IPS-NIHi7 (cell line): ENCODE measurements around the gene GTF2H4.

Experiments
- DNase-seq: peaks from one replicate; pipeline ENCODE4 v3.0.0; 2012; ENCODE audit warnings: mixed read lengths; ENCODE audit errors: extremely low spot score

The GTF2H4 gene

DNA sequence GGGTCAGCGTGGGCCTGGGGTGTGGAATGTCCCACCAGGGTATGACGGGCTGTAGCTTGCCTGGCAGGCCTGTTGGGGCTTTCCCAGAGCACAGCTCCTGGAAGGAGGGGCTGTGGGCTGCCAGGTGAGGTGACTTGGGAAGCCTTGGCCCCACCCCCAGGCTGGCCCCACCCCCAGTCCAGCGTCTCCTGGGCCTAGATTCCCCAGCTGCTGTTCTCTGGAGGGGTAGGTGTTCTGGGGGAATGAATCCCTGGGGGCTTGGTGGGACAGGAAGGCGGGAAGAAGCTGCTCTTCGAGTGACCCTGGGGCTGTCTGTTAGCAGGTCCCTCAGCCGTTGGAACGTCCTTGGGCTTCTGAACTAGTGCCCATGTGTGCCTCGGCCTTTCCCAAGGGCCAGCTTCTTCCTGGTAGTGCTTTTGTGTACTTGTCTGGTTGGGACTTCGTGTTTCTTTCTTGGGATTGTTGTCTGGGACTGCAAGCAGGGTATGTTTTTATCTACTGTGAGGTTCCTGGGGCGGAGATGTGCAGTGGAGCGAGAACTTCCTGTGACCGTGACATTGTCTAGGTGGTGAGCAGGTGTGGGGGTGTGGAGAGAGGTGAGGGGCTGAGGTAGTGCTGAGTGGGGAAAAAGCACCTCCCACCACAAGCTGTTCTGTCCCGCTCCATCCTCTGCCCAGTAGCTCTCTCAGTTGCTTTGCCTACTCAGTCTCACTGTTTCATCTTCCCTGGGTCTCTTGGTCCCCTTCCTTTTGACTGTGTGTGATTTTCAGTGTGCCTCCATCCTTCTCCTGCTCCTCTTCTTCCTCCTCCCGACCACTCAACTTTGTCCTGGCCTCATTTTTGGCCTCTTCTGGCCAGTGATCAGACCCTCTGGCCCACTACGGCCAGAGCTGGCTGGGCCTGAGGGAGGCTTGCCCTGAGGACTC lies 25.0 kb upstream of the GTF2H4 start:
- peak; percentile 78 for DNase-seq

DNA sequence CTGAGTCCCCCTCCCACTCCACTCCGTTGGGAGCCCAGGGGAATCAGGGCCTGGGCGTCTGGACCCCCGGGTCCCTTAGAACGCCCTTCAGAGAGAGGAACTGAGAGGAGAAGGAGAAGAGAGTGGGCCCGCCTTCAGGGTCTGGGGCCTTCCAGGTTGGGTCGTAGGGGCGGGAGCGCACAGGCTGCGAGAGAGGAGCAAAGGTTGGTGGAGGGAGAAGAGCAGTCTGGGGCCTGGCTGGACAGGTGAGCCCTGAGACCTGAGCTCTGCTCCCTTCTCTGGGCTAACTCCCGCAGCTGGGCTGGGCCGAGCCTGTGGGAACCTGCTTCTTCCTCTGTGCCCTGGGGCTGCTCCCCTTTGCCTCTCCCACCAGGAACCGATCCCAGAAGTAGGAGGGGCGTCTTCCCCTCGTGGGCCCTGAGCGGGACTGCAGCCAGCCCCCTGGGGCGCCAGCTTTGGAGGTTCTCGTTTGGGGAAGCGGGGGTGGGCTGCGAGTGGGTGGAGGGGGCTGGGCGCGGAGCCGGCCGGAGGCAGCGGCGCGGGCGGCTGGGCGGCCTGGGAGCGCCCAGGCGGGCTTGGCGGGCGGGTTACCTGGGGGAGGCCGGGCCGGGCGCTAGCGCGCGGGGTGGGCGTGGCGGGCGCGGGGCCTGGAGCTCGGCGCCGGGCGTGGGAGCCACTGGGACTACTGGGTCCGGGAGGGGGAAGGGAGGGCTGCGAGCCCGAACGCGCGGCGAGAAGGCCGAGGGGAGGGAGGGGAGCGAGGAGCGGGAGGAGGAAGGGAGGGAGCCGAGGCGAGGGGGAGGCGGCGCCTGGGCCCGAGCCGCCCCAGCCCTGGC lies 24.1 kb upstream of the GTF2H4 start, which contains the start of gene DDR1:
TSS of gene DDR1 (plus strand) at position 835 of the 836 bp plus-strand sequence. CDS start 4,211 bp downstream, outside the sequence.
- peak; percentile 70 for DNase-seq

DNA sequence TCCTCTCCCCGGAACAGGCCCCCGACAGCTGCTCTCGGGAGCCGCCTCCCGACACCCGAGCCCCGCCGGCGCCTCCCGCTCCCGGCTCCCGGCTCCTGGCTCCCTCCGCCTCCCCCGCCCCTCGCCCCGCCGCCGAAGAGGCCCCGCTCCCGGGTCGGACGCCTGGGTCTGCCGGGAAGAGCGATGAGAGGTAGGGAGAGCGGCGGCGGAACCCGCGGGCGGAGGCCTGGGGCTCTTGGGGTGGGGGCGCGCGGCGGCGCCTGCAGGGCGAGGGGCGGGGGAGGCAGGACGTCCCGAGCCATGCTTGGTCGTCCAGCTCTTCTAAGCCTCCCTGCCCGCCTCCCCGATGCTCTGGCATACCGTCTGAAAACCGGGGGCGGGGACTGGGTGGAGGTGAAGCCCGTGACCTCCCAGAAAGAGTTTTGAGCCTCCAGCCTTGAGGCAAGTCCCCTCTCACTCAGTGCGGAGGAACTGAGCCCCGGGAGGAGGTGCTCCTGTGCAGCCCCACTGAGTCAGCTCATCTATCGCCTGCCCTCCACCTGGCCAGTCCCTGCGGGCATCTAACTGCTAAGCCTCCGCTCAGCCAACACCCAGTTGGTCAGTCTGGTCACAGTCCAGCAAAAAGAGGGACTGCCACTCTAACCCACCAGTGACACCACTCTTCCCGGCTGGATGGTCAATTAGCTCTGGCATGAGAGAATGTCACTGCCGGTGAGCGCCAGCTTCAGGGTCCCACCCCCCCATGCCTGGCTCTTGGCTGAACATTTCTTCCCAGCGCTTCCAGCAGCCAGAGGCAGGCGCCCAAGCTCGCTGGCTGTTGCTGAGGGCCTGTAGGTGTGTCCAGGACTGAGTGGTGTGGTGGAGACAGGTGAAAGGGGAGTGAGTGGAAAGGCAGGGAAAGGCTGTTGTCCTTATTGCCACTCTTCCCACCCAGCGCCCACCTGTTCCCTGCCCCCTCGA lies 23.2 kb upstream of the GTF2H4 start:
- peak; percentile 56 for DNase-seq

DNA sequence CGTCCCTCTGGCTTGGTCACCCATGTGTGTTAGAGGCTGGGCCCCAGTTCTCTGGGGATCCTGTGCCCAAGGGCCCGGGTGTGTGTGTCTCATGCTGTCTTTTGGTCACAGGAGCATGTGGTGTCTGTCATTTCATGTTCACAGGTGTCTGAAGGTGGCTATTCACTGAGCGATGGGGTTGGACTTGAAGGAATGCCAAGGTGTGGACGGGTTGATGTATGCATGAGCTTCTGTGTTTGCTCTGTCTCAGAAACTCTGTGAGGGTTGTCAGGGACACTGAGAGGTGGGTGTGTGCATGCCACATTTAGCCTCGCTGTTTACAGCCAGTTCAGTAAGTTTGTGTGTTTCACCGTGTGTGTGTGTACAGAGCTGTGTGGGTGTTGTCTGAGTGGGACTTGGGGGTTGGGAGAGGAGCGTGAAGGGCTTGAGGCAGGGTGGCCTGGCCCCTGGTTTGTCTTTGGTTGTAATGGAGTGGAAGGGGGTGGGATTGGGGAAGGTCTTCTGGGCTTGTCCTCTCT lies 22.5 kb upstream of the GTF2H4 start:
- DNase-seq = peak; percentile 10

DNA sequence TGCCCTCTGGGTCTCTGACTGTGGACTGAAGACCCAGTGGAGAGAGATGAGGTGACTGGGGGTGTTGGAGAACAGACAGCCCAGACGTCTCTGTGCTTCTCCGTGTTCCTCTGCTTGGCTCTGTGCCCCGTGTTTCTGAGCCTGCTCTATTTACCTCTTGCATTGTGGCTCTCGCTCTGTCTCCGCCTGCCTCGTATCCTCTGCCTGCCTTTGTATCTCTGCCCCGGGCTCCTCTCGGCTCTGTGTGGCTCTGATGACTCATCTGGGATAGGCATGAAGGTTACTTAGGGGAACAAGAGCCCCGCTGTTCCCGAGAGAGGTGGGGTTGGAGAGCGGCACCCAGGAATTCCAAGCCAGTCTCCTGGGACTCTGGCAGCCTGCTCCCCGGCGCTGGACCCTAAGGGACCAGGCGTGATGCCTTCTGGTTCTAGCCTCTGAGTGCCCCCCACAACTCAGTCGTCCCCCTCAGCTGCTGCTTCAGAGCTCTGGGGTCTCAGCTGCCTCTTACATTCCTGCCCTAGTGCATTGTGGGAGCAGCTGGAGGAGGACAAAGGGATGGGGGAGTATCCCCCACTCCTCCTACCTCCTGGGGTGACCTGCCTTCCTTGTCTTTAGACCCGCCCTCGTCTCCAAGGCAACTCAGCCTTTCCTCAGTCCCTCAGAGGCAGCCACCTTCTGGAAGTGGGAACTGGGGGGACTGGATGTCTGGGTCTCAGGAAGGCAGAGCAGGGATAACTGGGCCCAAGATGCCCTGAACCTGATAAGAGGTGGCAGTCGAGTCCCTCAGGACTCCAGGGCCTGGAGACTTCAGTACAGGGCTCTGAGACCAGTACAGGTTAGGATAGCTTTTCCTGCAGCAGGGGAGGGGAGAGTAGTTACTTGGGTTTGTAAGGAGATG lies 21.8 kb upstream of the GTF2H4 start:
- peak; percentile 90 for DNase-seq

DNA sequence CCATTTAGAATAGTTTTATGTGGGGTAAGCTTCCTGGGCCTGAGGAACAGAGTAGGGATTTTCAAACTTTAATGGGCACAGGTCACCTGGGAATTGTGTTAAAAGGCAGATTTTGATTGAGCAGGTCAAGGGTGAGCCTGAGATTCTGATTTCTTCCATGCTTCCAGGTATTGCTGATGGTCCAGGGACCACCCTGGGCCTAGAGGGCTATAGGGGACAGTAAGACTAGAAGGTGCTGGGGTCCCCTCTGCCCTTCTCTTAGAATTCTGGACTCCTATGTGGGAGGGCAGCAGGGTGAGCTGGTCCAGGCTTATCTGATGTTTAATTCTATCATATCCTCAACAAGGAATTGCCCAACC lies 21.1 kb upstream of the GTF2H4 start:
- DNase-seq = no peak

DNA sequence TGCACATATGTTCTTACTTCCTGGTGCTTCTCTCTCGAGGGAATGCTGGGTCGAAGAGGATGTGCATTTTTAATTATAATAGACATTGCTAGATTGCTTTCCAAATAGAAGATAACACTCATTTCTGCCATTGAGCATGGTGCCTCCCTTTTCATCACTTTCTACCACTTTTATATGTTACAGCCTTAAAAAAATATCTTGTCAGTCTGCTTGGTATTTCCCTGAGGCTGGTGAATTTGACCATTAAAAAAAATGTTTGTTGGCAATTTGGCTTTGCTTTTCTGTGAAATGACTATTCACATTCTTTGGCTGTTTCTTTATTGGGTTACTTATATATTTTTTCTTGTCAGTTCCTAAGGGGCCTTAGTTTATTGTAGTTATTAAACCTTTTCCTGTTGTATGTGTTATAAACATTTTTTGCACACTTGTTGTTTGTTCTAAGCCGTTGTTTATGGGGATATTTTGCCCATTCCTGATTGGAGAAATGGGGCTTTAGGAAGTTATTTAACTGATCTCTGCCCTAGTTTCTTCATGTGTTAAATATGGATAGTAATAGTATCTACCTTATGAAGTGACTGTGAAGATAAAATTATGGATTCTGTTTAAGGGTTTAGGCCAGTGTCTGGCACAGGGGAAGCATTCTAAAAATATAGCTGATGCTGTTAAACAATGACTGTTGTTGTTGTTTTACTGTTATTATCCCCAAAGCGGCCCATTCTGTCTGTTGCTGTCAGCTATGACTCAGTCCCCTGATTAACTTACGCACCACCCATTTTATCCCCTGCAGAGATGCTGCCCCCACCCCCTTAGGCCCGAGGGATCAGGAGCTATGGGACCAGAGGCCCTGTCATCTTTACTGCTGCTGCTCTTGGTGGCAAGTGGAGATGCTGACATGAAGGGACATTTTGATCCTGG lies 19.8 kb upstream of the GTF2H4 start:
- no peak for DNase-seq

DNA sequence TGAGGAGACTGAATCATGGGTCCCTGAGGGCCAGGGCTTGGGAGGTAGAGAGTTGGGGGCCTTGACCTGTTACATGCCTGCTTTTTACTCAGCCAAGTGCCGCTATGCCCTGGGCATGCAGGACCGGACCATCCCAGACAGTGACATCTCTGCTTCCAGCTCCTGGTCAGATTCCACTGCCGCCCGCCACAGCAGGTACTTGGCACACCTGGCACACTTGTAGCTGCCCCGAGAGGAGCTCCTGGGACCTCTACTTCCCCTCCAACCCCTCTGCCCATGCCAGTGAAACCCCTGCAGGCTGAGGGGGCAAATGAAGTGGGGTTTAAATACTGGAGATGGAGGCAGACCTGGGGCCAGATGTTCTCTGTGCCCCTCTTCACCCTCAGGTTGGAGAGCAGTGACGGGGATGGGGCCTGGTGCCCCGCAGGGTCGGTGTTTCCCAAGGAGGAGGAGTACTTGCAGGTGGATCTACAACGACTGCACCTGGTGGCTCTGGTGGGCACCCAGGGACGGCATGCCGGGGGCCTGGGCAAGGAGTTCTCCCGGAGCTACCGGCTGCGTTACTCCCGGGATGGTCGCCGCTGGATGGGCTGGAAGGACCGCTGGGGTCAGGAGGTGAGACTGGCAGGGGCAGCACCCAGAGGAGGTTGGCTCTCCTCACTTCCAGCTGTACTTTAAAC lies 19.1 kb upstream of the GTF2H4 start:
- no peak for DNase-seq

DNA sequence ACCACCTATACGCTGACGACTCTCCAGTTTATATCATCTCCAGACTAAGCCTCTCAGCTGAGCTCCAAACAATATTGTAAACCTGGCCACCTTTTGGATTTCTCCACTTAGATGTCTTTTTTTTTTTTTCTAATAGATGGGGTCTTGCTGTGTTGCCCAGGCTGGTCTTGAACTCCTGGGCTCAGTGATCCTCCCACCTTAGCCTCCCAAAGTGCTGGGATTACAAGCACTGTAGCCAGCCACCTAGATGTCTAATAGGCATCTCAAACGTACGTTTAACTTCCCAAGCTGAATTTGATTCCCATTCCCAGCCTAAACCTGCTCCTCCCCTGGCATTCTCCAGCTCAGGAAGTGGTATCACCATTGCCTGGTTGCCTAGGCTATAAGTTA lies 18.5 kb upstream of the GTF2H4 start:
- no peak for DNase-seq

DNA sequence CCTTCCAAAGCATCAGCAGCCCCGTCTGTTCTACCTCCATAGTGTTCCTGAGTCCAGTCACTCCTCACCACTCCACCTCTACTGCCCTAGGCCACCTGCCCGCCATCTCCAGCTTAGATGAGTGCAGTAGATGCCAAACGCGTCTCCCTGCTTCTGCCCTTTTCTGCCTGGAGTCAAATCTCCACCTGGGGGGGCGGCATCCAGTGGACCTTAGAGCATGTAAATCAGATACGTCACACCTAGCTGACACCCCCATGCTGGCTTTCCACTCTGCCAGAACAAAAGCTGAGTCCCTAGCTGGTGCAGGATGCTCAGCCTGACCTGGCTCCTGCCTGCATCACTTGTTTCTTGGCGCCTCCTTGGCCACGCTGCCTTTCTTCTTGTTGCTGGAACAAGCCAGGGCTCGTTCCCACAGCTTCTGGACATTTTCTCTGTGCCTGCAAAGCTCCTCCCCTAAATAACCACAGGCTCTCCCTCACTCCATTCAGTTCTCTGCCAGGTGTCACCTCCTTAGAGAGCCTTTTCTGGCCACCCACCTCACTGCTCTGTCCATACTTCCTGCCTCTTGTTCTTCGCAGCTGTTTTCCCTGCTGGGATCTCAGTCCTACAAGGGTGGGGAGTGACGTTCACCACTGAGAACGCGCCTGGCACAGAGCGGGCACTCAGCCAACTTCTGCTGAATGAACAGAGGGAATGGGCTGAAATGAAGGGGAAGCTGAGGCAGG lies 17.9 kb upstream of the GTF2H4 start:
- DNase-seq = no peak

DNA sequence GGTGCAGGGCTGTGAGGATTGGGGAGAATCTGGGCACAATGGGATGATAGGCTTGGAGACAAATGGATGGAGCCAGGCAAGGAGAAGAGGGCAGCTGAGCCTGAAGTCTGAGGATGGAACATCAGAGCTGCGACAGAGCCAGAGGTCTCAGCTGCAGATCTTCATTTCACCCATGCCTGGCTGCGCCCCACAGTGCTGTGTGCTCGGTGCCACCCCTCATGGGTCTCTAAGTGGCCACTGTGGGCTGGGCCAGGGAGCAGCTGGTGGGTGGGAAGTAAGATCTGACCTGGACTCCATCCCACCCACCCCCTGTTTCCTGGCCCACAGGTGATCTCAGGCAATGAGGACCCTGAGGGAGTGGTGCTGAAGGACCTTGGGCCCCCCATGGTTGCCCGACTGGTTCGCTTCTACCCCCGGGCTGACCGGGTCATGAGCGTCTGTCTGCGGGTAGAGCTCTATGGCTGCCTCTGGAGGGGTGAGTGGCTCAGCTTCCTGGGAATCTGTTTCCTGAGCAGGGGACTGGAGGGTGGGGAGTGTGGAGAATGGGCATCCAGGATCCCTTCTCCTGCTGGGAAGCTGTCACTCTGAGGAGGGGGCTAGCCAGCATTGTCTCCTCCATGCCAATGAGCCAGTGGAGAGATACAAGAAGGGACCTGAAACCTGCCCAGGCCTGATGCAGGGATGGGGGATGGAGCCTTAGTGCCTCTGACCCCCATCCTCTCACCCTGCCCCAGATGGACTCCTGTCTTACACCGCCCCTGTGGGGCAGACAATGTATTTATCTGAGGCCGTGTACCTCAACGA lies 17.2 kb upstream of the GTF2H4 start:
- DNase-seq = peak; percentile 9

DNA sequence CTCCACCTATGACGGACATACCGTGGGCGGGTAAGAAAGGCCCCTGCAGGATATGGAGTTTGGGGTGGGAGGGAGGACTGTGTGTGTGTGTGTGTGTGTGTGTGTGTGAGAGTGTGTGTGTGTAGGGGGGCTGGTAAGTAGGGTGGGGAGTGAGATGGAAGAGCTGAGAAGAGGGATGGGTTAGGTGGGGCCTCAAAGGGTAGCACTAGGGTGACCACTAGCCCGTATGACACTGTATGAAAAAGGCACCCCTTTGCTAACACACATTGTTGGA lies 16.6 kb upstream of the GTF2H4 start:
- no peak for DNase-seq

DNA sequence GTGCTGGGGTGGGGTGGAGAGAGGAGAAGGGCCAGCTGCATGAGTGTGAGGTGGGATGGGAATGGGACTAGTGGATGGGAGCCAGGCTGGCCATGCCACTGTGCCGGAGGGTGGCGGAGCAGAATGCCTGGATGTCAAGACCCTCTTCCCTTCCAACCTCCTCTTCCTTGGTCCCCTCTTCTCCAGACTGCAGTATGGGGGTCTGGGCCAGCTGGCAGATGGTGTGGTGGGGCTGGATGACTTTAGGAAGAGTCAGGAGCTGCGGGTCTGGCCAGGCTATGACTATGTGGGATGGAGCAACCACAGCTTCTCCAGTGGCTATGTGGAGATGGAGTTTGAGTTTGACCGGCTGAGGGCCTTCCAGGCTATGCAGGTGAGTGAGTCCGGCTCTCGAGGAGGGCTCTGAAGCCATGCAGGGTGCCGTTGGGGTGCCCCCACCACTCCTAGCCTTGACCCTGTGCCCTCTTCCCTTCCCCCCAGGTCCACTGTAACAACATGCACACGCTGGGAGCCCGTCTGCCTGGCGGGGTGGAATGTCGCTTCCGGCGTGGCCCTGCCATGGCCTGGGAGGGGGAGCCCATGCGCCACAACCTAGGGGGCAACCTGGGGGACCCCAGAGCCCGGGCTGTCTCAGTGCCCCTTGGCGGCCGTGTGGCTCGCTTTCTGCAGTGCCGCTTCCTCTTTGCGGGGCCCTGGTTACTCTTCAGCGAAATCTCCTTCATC lies 16.0 kb upstream of the GTF2H4 start:
- DNase-seq = peak; percentile 4

DNA sequence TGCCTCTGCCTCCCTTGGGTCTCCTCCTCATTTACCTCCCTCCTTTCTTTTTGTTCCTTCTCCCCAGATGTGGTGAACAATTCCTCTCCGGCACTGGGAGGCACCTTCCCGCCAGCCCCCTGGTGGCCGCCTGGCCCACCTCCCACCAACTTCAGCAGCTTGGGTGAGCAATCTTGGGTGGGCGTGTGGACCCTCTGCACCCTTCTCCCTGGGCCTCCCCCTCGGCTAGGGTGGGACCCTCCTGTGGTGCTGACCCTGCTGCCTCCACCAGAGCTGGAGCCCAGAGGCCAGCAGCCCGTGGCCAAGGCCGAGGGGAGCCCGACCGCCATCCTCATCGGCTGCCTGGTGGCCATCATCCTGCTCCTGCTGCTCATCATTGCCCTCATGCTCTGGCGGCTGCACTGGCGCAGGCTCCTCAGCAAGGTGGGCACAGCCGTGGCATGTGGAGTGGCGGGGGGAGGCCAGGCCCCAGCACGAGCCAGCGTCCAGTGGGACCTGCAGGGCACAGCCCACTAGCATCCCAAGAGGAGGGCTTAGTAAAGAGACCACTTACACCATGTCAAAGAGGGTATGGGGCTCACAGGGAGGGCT lies 14.9 kb upstream of the GTF2H4 start:
- peak; percentile 45 for DNase-seq

DNA sequence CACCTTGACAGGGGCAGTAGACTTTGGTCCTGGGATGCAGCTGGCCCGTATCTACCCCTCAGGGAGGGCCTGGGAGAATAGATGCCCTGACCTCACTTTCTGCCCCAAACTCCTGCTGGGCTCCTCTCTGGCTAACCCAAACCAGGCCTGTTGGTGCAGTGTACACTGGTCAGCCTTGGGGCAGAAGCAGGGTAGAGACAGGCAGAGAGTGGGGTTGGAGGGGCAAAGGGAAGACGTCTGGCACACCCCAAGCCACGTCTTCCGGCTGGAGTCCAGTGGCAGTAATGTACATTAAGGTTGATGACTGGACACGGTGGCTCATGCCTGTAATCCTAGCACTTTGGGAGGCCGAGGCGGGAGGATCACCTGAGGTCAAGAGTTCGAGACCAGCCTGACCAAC lies 14.3 kb upstream of the GTF2H4 start:
- DNase-seq = no peak

DNA sequence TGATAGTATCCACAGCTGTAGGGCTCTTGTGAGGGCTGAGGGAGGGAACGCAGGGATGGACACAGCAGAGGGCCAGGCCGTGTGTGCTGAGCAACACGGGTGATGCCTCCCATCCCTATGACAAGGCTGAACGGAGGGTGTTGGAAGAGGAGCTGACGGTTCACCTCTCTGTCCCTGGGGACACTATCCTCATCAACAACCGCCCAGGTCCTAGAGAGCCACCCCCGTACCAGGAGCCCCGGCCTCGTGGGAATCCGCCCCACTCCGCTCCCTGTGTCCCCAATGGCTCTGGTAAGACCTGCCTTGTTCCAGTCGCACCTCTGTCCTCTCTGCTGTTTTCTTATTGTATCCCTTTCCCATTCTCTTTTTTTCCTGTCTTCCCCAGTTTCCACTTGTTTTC lies 13.6 kb upstream of the GTF2H4 start:
- no peak for DNase-seq
